Midbrain (tissue), 1 donor: Measurements from ENCODE around the gene GPR15.

Source experiments
- DNase-seq: peaks from one replicate; lab custom pipeline; 2025; lab: John Stamatoyannopoulos, UW

The GPR15 gene

DNA sequence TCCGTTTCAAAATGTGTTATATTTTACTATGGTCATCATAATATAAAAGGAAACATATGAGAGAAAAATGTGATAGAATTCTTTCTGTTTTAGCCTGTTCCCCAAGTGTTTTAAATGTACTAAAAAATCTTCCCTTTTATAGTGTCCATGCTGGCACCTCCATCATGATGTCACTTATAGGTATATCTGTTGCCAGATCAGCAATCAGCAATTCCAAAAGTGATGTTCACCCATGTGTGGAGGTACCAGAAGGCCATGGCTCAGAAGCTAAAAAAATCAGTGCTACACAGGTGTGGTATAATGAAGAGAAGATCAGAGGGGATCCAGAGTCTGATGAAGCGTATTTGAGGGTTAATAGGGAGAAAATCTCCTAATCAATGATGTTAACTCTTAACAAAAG lies 1.1 kb upstream of the GPR15 start:
- DNase-seq = no peak

DNA sequence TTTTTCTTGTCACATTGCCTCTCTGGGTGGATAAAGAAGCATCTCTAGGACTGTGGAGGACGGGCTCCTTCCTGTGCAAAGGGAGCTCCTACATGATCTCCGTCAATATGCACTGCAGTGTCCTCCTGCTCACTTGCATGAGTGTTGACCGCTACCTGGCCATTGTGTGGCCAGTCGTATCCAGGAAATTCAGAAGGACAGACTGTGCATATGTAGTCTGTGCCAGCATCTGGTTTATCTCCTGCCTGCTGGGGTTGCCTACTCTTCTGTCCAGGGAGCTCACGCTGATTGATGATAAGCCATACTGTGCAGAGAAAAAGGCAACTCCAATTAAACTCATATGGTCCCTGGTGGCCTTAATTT lies 478 bp downstream of the GPR15 start:
- DNase-seq = no peak

DNA sequence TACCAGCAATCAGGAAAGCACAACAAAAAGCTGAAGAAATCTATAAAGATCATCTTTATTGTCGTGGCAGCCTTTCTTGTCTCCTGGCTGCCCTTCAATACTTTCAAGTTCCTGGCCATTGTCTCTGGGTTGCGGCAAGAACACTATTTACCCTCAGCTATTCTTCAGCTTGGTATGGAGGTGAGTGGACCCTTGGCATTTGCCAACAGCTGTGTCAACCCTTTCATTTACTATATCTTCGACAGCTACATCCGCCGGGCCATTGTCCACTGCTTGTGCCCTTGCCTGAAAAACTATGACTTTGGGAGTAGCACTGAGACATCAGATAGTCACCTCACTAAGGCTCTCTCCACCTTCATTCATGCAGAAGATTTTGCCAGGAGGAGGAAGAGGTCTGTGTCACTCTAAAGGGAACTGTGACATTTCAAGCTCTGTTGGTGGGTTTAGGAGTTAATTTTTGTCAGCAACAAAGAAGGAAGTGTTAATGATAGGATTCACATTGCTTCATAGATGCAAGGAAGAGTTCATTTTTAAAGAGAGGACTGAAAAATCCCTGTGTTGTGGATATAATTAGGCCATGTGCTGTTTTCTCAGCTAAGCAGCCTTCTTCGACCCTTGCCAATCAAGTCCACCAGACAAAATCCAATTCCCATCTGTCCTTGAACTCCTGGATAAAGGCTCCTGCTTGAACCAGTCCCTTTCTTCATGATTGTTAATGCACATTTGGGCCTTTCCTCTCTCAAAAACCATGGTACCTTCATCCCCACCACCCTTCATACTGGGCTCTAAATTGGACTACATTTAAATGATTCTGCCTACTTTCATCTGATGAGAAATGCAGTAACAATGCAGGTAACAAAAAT lies 1.2 kb downstream of the GPR15 start:
- no peak for DNase-seq

DNA sequence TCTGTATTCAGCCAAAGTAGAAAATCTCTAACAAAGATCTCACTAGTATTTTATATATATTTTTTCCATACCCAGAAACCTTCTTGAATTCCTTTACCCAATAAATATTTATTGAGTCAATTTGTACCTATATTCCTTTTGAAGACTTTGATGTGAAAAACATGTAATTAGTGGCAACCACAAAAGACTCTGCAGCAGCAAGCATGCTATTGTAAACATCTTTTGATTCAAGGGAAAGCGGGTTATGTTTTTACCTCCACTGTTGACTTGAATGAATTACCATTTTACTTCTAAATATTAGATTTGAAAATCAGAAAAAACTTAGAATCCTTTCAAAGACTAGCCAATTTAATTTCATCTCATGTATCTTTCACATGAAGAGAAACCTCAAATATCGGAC lies 2.4 kb downstream of the GPR15 start:
- no peak for DNase-seq

DNA sequence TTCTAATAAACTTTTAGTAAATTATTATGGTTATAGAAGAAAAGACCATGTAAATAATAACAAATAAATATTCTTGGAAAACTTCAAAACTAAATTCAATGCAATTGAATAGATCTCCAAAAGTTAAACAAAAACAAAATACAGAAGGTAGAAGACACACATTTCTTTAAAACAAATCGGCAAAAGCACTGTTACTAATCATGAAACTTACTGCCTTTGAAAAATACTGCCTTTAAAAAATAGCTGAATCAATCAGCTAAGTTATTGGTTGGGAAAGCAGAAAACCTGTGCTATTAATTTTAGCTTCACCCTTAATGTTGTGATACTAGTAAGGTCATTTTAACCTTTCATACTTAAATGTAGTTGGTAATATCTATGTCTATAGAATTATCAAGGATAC lies 3.0 kb downstream of the GPR15 start:
- DNase-seq = no peak

DNA sequence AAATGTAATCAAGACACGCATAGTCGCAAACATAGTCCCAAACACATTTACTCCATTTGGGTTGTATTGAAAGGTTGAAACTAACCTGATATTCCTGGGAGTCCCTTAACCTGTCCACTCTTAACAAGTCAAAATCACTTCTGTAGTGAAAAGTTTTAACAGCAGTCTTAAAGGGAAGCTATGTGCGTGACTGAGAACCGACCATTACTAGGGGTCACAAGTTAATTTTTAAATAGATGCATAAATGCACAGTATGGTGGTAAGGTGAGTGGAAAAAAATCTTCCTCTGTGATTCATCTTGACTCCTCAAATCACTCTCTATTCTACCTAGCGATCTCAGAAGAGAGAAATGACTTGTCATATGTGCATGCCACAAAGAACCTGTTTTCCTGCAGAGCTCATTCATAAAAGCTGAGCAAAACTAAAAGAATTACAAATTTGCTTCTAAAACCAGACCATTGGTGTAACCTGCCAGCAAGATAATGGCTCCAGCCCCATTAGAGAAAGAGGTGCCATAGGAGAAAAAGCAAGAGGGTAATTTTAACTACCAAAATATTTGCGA lies 4.8 kb downstream of the GPR15 start:
- no peak for DNase-seq

DNA sequence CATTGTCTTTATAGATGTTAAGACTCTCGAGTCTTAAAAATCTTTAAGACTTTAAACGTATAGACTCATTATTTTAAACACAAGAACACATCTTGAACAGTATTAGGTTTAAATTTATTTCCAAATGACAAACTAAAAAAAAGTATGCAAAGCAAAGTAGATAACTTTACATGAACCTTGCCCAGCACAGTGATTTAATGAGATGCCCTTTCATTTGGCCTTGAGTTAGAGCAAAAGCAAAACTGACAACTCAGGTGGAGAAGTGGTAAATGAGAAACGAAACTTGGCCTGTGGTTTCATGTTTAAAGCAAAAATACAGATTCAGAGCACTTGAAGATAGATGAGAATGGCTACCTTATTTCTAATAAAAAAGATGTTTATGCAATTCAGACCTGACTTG lies 8.6 kb downstream of the GPR15 start:
- no peak for DNase-seq

DNA sequence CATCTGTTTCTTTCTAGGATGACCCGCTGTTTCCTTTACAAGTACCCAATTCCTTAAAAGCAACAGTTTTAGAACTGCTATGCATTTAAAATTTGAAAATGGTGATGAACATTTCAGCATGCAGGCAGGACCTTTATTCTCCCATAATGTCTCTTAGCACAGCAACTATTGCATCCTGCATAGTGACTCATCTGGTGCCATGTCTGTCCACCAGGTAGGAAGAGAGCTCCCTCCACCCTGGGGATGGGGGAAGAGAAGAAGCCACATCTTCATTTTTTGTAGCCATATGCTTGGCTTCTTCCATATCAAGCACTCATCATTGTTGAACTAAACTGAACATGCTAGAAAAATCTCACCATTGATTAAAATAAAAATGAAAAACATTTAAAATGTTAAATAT lies 9.9 kb downstream of the GPR15 start:
- no peak for DNase-seq

DNA sequence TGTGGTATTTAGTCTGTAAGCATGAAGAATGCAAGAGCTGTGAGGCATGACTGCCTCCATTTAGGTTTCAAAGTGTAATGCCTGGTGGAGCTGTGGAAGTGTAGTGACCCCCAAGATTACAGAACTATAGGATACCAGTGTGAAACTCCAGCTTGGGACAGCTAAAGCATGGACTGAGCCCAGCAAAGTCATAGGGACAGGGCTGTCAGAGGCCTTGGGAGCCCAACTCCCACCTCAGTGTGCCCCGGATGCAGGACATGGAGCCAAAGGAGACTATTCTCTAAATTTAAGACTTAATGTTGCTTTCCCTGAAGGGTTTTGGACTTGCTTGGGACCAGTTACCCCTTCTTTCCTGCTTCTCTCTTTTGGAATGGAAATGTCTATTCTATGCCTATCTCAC lies 10.8 kb downstream of the GPR15 start:
- no peak for DNase-seq

DNA sequence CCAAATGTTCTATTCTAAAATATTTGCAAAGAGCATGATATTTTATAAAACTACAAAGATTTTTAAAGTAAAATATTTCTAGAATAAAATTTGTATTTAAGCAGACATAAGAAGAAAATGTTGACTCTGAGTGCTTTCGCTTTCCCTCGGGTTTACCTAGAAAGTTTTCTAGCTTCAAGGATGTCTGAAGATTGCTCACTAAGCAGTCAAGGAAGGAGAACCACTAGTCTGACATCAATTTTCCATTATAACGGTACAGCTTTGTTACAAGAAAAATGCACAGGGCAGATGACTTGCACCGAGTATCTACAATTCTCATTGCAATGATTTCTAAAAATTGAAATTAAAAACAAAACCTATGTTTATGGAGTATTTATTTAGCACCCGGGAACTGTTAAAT lies 14.2 kb downstream of the GPR15 start:
- DNase-seq = no peak

DNA sequence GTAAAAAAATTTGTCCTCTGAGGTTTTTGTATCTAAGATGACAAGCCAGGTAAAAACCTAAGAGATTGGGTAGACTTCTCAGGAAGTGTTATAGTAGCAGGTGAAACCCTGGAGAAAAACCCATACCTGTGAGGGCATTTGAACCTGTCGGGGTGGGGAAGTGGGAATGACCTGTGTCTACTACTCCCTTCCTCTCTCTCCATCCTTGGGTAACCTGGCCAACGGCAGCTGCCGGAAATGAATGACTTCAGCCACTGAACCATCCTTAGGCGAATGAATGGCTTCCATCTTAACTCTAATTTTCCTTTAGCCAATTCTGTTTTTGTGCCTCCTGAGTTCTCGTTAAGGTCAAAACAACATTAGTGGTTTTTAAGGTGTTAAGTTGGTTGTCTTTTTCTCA lies 16.8 kb downstream of the GPR15 start:
- DNase-seq = no peak

DNA sequence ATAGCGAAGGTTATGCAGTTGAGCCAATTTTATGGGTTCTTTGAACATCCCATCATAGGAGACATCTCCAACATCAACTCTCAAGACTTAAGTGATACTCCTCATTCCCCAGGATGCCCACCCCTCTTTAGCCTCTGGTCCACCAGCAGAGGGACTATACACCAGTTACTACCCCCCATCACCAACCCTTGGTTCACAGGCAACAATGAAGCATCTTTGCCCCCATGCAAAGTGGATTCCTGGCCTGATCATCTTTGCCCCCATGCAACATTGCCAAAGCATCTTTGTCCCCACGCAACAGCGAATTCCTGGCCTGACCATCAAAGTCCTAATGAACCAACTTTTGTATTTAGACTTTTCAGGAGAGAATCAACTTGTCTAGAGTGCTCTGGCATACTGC lies 19.1 kb downstream of the GPR15 start:
- DNase-seq = no peak

DNA sequence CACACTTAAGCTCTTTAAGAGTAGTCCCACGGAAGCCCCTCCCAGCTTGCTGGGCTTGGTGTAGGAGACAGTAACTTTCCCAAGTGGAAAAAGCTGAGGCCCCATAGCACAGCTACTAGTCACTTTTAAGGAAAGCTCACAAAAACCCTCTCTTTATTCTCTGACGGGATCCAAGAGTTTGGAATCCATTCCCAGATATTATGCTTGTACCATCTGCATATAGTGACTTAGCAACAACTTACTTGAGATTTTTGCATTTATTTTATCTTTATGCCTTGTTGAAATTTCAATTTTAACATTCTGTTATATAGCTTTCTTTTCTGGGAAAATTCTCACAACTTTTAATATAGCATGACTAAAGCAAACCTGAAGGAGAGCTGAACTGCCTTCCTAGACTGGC lies 19.5 kb downstream of the GPR15 start:
- DNase-seq = no peak

DNA sequence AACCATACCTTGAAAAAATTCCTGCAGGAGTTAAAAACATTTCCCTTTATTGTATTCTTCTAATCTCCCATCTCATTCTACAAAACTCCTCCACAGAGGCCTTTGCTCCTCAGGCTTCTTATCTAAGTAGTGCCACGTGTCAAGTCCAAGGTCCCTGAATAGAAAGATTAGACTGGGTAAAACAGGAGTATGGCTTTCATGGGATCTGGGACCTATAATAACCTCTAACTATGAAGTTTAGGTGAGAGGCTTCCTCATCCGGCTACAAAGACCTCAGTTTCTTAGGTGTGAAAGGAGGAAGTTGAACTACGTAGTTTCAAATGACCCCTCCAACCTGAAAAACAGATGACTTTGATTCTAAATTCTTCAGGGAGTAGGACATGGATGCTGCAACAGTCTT lies 20.0 kb downstream of the GPR15 start:
- no peak for DNase-seq

DNA sequence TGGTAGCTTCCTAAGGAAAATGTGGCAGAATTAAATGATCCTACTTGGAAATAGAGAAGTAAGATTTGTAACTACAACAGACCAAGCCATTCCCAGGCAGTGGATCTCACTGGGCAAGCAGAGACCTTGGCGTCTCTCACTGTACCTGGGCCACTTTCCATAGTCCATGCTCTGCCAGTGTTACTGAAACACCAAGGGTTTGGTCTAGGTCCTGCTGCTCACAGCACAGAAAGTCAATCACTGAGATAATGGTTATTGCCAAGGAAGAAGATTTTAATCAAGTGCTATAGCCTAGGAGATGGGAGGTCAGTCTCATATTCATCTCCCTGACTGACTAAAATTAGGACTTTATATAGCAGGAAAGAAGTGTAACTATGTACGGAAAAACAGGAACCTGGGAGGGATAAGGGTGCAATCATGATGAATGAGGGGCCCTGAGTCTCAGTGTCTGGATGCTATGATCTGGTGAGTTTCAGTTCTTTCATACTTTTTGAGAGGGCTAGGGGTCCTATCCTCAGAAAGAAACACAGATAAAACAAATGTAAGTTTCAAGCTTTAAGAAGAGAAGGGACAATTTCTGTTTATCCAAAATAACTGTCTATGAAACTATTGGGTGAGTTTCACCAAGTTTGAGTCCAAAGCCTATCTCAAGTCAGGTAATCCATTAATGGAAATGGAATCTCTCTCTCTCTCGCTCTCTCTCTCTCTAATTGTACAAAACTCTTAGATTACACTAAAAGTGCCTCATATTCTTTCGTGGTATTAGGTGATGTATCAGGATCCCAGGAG lies 20.6 kb downstream of the GPR15 start:
- no peak for DNase-seq

DNA sequence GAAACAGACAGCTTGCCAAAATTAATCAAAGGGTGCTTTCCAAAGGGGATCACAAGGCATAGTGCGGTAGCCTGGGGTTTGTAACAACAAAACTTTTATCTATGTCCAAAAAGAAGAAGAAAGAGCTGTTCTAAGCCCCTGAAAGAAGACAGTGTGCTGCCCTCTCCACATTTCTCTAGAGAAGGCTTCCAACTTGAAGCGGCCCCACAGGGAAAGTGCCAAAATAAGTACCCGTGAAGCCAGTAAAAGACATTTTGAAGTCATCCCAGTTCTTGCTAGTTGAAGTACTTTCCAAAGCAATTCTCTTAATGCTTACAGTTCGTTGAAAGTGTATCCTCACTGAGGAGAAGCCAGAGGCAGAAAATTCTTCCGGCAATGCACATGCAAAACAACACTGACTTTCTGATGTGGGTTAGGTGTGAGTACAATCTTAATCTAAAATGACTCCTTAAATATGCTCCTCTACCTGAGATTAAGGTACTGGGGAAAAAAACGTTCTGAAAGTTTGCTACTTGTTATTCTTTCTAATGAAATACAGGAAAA lies 21.3 kb downstream of the GPR15 start:
- DNase-seq = no peak

DNA sequence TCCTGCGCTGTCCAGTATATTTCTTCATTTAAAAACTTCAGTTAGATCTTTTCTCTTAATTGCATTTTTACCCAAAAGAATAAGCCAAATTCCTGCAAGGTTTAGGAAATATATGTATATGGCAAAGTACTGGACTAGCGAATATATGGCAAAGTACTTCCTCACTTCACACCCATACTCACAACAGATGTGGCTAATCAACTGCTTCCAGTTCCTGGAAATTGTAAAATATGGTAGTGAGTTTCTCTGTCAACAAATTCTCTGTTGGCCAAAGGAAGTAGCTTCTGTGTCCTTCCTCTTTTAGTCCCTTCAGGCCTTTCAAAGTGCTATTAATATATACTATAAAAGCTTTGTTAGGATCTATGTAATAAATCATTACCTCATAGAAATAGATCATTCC lies 22.0 kb downstream of the GPR15 start:
- no peak for DNase-seq

DNA sequence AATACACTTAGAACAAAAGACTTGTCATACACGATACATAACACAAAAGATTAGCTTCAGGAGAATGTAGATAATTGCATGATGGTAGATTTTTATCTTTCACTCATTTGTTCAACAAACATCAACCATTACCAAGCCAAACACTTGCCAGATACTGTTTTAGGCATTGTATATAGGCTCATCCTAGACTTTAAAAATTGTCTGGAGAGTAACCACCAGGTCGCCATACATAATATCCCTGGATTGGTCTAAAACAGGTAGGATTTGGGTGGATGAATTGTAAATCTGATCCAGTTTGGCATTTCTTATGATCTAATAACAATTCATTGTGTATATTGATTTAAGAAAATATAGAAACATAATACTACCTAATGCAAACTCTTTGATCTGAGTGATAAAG lies 22.8 kb downstream of the GPR15 start:
- no peak for DNase-seq

DNA sequence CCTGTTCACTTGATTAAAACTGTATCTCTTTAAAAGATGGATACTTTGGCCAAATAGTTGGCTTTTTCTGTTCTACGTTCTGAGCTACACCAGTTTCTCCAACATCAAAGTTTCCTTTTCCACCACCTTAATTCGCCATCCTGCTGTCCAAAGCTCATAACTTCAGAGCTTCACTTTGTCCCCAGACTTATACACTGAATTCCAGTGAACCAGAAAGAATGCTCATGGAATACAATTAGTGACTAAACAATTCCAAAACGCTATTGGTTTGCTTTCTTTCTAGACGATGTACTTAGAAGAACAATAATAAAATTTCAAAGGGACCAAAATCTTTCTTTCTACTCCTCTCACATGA lies 23.2 kb downstream of the GPR15 start:
- DNase-seq = no peak

DNA sequence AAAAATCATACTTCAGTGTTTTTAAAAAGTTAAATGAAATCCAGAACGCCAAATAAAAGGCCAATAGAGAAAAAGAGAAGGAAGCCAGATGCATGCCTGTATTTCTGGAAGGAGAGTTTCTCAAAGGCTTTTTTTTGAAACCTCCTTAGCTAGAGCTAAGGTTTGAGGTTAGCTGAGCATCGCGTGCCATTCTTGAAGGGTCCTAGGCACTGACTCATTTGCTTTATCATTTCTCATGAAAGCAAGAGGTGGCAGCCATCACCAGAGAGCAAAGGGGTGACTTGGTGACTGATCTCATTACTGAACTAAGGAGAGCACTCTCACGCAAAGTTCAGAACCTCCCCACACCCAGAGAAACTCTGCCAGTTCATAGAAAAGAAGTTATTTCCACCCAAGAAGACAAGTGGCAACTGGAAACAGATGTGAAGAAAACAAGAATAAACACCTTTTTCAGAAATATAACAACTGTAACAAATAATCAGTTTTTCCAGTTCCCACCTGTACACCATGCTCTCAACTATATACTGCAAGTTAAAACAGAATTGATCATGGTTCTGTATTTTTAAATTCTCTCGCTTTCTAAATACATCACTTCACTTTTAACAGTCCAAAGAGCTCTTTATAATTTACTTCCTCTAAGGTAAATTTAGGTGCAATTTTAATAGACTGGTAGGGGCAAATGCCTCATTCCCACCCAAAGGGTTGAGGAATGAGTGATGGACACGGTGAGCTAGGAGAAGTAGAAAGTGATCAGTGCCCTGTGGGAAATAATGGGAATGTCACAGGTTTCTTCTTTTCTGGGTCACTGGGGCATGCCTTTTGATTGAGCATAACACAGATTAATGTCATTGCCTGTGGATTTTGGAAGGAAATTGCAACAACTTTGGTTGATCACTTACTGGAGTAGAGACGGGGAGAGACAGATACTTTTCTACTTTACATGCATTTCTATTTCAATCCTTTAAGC lies 24.7 kb downstream of the GPR15 start:
- no peak for DNase-seq

DNA sequence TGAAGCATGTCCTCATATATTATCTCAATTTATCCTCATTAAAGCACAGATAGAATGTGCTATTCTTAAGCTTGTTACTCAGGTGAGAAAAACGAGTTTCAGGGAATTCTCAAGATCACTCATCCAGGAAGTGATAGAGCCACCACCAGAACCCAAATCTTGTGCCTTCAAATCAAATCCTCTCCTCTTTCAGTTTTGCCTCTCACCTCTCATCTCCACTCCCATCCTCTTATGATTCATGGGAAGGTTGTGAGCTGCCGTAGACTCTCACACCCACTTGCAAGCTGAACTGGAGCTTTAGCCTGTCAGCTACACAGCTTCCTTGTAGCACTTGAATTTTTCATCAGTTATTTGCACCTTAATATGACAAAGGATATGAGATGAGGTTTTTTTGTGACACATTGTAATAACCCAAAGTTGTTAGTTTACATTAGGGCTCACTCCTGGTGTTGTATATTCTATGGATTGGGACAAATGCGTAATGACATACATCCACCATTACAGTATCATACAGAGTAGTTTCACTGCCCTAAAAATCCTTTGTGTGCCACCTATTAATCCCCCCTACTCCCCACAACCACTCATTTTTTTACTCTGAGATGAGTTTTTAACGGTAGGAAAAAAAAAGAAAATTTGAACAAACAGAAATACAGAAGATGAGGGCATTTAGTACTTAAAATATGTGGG lies 25.7 kb downstream of the GPR15 start:
- no peak for DNase-seq
